Stomach (tissue), 4 donors: Measurements from ENCODE around the gene KATNAL2.

Experiments used
- EP300 ChIP-seq: sonication (generic); formaldehyde crosslinking; IDR thresholded peaks from one replicate; pipeline ENCODE4 v1.6.1; 2017; ENCODE audit warnings: antibody characterized with exemption
- POLR2A ChIP-seq, 4 donors: fragments of 450-650 bp; IDR thresholded peaks; one replicate each; pipeline ENCODE4 v1.6.1; 2016; ENCODE audit warnings: antibody characterized with exemption in 4 of 4, control low read depth in 2 of 4, mild to moderate bottlenecking in 1 of 4, moderate library complexity in 1 of 4
- POLR2AphosphoS5 ChIP-seq, 3 donors: sonication (generic); formaldehyde crosslinking; IDR thresholded peaks; one replicate each; pipeline ENCODE4 v1.6.1; 2016; ENCODE audit warnings: antibody characterized with exemption in 3 of 3
- TF ChIP-seq, protein P1 (sequence below), 7 experiments: fragments of 450-650 bp in 4 of 7; fragments of 200-600 bp in 3 of 7; sonication (generic) in 3 of 7; IDR thresholded peaks; one replicate each; pipeline ENCODE4 v1.5.1; 2016 to 2019; ENCODE audit warnings: antibody characterized with exemption in 7 of 7, control low read depth in 2 of 7, mild to moderate bottlenecking in 1 of 7

DNA sequence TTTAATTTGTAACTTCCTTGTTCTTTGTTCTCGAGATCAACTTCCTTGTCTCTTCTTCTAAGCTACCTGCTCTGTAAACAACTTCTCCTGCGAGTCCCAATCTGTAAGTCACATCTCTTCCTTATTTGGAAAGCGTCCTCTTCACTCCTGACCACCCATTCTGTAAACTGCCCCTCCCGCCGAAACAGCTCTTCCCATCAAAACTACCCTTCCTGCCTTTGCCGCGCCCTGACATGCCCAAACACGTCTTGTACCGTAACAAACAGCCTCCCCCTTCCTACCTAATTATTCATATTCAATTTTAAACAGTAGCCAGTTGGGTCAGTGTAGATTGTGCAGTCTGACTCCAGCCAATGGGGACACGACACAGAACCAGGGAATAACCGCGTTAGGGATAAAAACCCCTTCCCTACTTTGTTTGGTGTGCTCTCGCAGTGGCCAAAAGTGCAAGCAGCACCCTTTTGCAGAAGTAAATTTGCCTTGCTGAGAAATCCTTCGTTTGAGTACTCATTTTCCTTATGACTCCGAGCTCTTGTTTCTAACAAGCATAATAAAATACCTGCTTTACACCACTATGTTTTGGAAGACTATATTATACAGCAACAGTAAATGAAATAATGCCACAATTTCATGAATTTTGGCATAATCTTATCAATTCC, 39.9 kb upstream of the KATNAL2 start:
- no peak for TF ChIP-seq POLR2AphosphoS5 (IDR thresholded peaks at IDR 0.05)
- TF ChIP-seq, protein P1, sequence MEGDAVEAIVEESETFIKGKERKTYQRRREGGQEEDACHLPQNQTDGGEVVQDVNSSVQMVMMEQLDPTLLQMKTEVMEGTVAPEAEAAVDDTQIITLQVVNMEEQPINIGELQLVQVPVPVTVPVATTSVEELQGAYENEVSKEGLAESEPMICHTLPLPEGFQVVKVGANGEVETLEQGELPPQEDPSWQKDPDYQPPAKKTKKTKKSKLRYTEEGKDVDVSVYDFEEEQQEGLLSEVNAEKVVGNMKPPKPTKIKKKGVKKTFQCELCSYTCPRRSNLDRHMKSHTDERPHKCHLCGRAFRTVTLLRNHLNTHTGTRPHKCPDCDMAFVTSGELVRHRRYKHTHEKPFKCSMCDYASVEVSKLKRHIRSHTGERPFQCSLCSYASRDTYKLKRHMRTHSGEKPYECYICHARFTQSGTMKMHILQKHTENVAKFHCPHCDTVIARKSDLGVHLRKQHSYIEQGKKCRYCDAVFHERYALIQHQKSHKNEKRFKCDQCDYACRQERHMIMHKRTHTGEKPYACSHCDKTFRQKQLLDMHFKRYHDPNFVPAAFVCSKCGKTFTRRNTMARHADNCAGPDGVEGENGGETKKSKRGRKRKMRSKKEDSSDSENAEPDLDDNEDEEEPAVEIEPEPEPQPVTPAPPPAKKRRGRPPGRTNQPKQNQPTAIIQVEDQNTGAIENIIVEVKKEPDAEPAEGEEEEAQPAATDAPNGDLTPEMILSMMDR (IDR thresholded peaks at IDR 0.05) = no peak
- no peak for TF ChIP-seq EP300
- TF ChIP-seq POLR2A (IDR thresholded peaks at IDR 0.05) = no peak
